GM23338 (cell line): ENCODE data around the gene CPSF4. TPM values are rescaled to one million over a fixed set of nuclear protein-coding genes. Genes with fewer than 3 reads are reported as not detected.

ENCODE experiments used
- ATAC-seq: fragments of 200-7000 bp; cut with Tn5 transposase; 3 replicates; pipeline ENCODE4 v1.9.1; 2020
- DNase-seq: peaks from one replicate; pipeline ENCODE4 v3.0.0-alpha.2; 2015; ENCODE audit warnings: low spot score
- H2AFZ ChIP-seq: fragments of 200-600 bp; sonication (generic); 2 replicates; pipeline ENCODE4 v1.8.0; 2016; ENCODE audit warnings: antibody characterized with exemption, mild to moderate bottlenecking, moderate library complexity
- H3F3A ChIP-seq: fragments of 200-600 bp; sonication (generic); replicated peaks from 2 replicates; pipeline ENCODE4 v1.8.0; 2017; ENCODE audit warnings: antibody characterized with exemption, mixed run types, low read depth
- H3K27ac ChIP-seq: fragments of 200-600 bp; sonication (generic); 2 replicates; pipeline ENCODE4 v1.6.1; 2016; ENCODE audit warnings: low read depth
- H3K27me3 ChIP-seq: fragments of 200-600 bp; sonication (generic); 2 replicates; pipeline ENCODE4 v1.8.0; 2016; ENCODE audit warnings: mild to moderate bottlenecking, mixed run types, moderate library complexity; ENCODE audit not compliant: insufficient read depth
- H3K36me3 ChIP-seq: fragments of 200-600 bp; sonication (generic); 2 replicates; pipeline ENCODE4 v1.8.0; 2016; ENCODE audit warnings: mild to moderate bottlenecking; ENCODE audit not compliant: insufficient read depth
- H3K4me1 ChIP-seq: fragments of 200-600 bp; sonication (generic); 2 replicates; pipeline ENCODE4 v1.8.0; 2016; ENCODE audit warnings: mild to moderate bottlenecking, moderate library complexity; ENCODE audit not compliant: insufficient read depth
- H3K4me2 ChIP-seq: fragments of 200-600 bp; sonication (generic); 2 replicates; pipeline ENCODE4 v1.7.1; 2017; ENCODE audit warnings: mixed run types
- H3K4me3 ChIP-seq: fragments of 200-600 bp; sonication (generic); 2 replicates; pipeline ENCODE4 v1.6.1; 2016; ENCODE audit warnings: mixed run types
- H3K79me2 ChIP-seq: fragments of 200-600 bp; sonication (generic); replicated peaks from 2 replicates; pipeline ENCODE4 v1.8.0; 2017; ENCODE audit warnings: mild to moderate bottlenecking; ENCODE audit not compliant: insufficient read depth
- H3K9me2 ChIP-seq: fragments of 200-600 bp; sonication (generic); 2 replicates; pipeline ENCODE4 v1.8.0; 2017; ENCODE audit not compliant: insufficient read depth
- H4K20me1 ChIP-seq: fragments of 200-600 bp; sonication (generic); replicated peaks from 2 replicates; pipeline ENCODE4 v1.8.0; 2017; ENCODE audit warnings: mild to moderate bottlenecking; ENCODE audit not compliant: insufficient read depth
- H3K27ac Mint-ChIP-seq: 2 replicates; pipeline ENCODE4 v1.8.0; 2020; ENCODE audit warnings: inconsistent platforms, mild to moderate bottlenecking, moderate library complexity, mixed read lengths
- H3K27me3 Mint-ChIP-seq: 3 replicates; pipeline ENCODE4 v1.8.0; 2022; ENCODE audit warnings: low read depth, mild to moderate bottlenecking, moderate library complexity, mixed read lengths, inconsistent platforms; ENCODE audit not compliant: insufficient read depth, poor library complexity
- H3K36me3 Mint-ChIP-seq: 3 replicates; pipeline ENCODE4 v1.8.0; 2021; ENCODE audit warnings: low read depth, mild to moderate bottlenecking, inconsistent platforms, moderate library complexity, mixed read lengths
- H3K4me1 Mint-ChIP-seq: 3 replicates; pipeline ENCODE4 v1.8.0; 2020; ENCODE audit warnings: mild to moderate bottlenecking, inconsistent platforms, mixed read lengths
- H3K4me3 Mint-ChIP-seq: 3 replicates; pipeline ENCODE4 v1.8.0; 2021; ENCODE audit warnings: moderate library complexity, mild to moderate bottlenecking, inconsistent platforms, mixed read lengths
- H3K9me3 Mint-ChIP-seq: 3 replicates; pipeline ENCODE4 v1.8.0; 2020; ENCODE audit warnings: moderate library complexity, mild to moderate bottlenecking, inconsistent platforms, mixed read lengths
- CREB1 ChIP-seq: fragments of 250-450 bp; sonication (Bioruptor Pico); IDR thresholded peaks from 2 replicates; pipeline ENCODE4 v1.5.0; 2020; ENCODE audit warnings: low read depth, mild to moderate bottlenecking, moderate library complexity
- CTCF ChIP-seq, 2 experiments: fragments of 200-600 bp in 1 of 2; sonication (generic) in 1 of 2; conservative IDR thresholded peaks; 2 replicates each; pipeline versions ENCODE4 v1.5.1 to v1.6.1; 2016 to 2017; ENCODE audit warnings: antibody characterized with exemption in 2 of 2, low read depth in 2 of 2, mild to moderate bottlenecking in 2 of 2, moderate library complexity in 1 of 2
- EZH2 ChIP-seq: fragments of 200-600 bp; sonication (generic); IDR thresholded peaks from one replicate; pipeline ENCODE4 v1.8.0; 2017; ENCODE audit warnings: antibody characterized with exemption, mild to moderate bottlenecking, low read depth; ENCODE audit not compliant: unreplicated experiment
- EZH2phosphoT487 ChIP-seq: fragments of 200-600 bp; sonication (generic); IDR thresholded peaks from one replicate; pipeline ENCODE4 v1.8.1; 2018; ENCODE audit warnings: antibody characterized with exemption; ENCODE audit not compliant: unreplicated experiment
- JUNB ChIP-seq: IDR thresholded peaks from one replicate; pipeline ENCODE4 v1.6.1; 2016; ENCODE audit warnings: antibody characterized with exemption; ENCODE audit not compliant: unreplicated experiment
- NANOG ChIP-seq: IDR thresholded peaks from 2 replicates; pipeline ENCODE4 v1.6.1; 2016; ENCODE audit warnings: antibody characterized with exemption, borderline replicate concordance
- POLR2AphosphoS5 ChIP-seq: IDR thresholded peaks from 2 replicates; pipeline ENCODE4 v1.6.1; 2016; ENCODE audit warnings: antibody characterized with exemption, low read depth
- STAT1 ChIP-seq: IDR thresholded peaks from one replicate; pipeline ENCODE4 v1.6.1; 2016; ENCODE audit warnings: antibody characterized with exemption; ENCODE audit not compliant: unreplicated experiment
- ZNF114 ChIP-seq: fragments of 250-450 bp; sonication (Bioruptor Pico); IDR thresholded peaks from 2 replicates; pipeline ENCODE4 v1.5.0; 2020; ENCODE audit warnings: mild to moderate bottlenecking, moderate library complexity
- ZNF331 ChIP-seq: fragments of 250-450 bp; sonication (Bioruptor Pico); IDR thresholded peaks from 2 replicates; pipeline ENCODE4 v1.5.0; 2020; ENCODE audit warnings: low read depth, mild to moderate bottlenecking, moderate library complexity
- ZNF462 ChIP-seq: fragments of 250-450 bp; sonication (Bioruptor Pico); IDR thresholded peaks from 2 replicates; pipeline ENCODE4 v1.5.0; 2020; ENCODE audit warnings: mild to moderate bottlenecking, moderate library complexity
- polyA plus RNA-seq: library from polyadenylated mRNA; unstranded; fragments of >200 nt; fragmentation: Nextera tagmentation; extraction: Ambion mirVana; gene quantifications from 2 replicates; pipeline ENCODE4 v1.2.1, GENCODE V29; 2016
- total RNA-seq: library from RNA; depleted of rRNA; stranded (reverse); fragments of >200 nt; shearing (Covaris generic); gene quantifications from 2 replicates; pipeline ENCODE4 v1.2.3, GENCODE V29; 2014
- TF ChIP-seq, protein P1 (sequence below): IDR thresholded peaks from 2 replicates; pipeline ENCODE4 v1.6.1; 2016; ENCODE audit warnings: antibody characterized with exemption
- TF ChIP-seq, protein P2 (sequence below): IDR thresholded peaks from one replicate; pipeline ENCODE4 v1.6.1; 2018; ENCODE audit warnings: antibody characterized with exemption; ENCODE audit not compliant: unreplicated experiment

The CPSF4 gene
- total and polyA plus RNA-seq, 2 experiments from 2014 or later, result 34.3 to 93.2 TPM

- peaks cover 2% of the 10 kb centered on the region; the same call in 1 of the 2 replicates for H3K36me3 ChIP-seq
- 0 out of 2 replicates have a peak, but pooled peaks cover 10% of the 10 kb centered on the region for H3F3A ChIP-seq
- Mint-ChIP-seq H3K36me3 (peaks cover 25% of the 10 kb centered on the region), H3K4me1 (peaks cover 5% of the 10 kb centered on the region; the same call in 1 of the 3 replicates), H3K9me3 (peaks cover 2% of the 10 kb centered on the region; the same call in 1 of the 3 replicates), H3K4me3 (no peak overlapping the region), H3K27ac (no peak overlapping the region; the same call in 1 of the 2 replicates), H3K27me3 (peaks cover 13% of the 10 kb centered on the region)
- no peak for TF ChIP-seq ZNF331 (CRISPR knock-in tag)
- TF ChIP-seq, protein P1, sequence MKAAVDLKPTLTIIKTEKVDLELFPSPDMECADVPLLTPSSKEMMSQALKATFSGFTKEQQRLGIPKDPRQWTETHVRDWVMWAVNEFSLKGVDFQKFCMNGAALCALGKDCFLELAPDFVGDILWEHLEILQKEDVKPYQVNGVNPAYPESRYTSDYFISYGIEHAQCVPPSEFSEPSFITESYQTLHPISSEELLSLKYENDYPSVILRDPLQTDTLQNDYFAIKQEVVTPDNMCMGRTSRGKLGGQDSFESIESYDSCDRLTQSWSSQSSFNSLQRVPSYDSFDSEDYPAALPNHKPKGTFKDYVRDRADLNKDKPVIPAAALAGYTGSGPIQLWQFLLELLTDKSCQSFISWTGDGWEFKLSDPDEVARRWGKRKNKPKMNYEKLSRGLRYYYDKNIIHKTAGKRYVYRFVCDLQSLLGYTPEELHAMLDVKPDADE, result no peak
- no peak for TF ChIP-seq CREB1 (CRISPR knock-in tag)
- no peak for TF ChIP-seq JUNB
- no peak for TF ChIP-seq POLR2AphosphoS5
- TF ChIP-seq STAT1, result no peak
- TF ChIP-seq EZH2phosphoT487, result no peak
- no peak for TF ChIP-seq CTCF (conservative IDR thresholded peaks at IDR 0.05; ENCODE audit: low read depth in 2 of 2)
- no peak for TF ChIP-seq EZH2
- no peak for TF ChIP-seq ZNF114 (CRISPR knock-in tag)
- no peak for TF ChIP-seq ZNF462 (CRISPR knock-in tag)
- TF ChIP-seq, protein P2, sequence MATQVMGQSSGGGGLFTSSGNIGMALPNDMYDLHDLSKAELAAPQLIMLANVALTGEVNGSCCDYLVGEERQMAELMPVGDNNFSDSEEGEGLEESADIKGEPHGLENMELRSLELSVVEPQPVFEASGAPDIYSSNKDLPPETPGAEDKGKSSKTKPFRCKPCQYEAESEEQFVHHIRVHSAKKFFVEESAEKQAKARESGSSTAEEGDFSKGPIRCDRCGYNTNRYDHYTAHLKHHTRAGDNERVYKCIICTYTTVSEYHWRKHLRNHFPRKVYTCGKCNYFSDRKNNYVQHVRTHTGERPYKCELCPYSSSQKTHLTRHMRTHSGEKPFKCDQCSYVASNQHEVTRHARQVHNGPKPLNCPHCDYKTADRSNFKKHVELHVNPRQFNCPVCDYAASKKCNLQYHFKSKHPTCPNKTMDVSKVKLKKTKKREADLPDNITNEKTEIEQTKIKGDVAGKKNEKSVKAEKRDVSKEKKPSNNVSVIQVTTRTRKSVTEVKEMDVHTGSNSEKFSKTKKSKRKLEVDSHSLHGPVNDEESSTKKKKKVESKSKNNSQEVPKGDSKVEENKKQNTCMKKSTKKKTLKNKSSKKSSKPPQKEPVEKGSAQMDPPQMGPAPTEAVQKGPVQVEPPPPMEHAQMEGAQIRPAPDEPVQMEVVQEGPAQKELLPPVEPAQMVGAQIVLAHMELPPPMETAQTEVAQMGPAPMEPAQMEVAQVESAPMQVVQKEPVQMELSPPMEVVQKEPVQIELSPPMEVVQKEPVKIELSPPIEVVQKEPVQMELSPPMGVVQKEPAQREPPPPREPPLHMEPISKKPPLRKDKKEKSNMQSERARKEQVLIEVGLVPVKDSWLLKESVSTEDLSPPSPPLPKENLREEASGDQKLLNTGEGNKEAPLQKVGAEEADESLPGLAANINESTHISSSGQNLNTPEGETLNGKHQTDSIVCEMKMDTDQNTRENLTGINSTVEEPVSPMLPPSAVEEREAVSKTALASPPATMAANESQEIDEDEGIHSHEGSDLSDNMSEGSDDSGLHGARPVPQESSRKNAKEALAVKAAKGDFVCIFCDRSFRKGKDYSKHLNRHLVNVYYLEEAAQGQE, result no peak
- no peak for TF ChIP-seq NANOG
- DNase-seq (no peak), ATAC-seq (no peak)
- no peak overlapping the region for H2AFZ ChIP-seq
- peaks cover 6% of the 10 kb centered on the region; the same call in 1 of the 2 replicates for H3K4me1 ChIP-seq
- peaks cover 21% of the 10 kb centered on the region for H4K20me1 ChIP-seq
- no peak overlapping the region for H3K27ac ChIP-seq
- H3K9me2 ChIP-seq, result no peaks in the 10 kb centered on the region
- no peak overlapping the region for H3K4me3 ChIP-seq
- H3K27me3 ChIP-seq, result no peaks in the 10 kb centered on the region
- H3K79me2 ChIP-seq, result peaks cover 66% of the 10 kb centered on the region
- no peak overlapping the region for H3K4me2 ChIP-seq
These were observed 37.4 kb downstream of the CPSF4 start for GRCh38 chr7:99476107-99476506.
